GM12878 (cell line): ENCODE results near the gene FXYD6. TPM values are rescaled to one million over a fixed set of nuclear protein-coding genes. Genes with fewer than 3 reads are reported as not detected.

Experiments used
- ATAC-seq: fragments of 200-7000 bp; cut with Tn5 transposase; 3 replicates; pipeline ENCODE4 v1.9.1; 2020; ENCODE audit warnings: mild to moderate bottlenecking, moderate library complexity
- BruUV-seq: library from RNA; stranded (reverse); fragments of 400-500 nt; replicated peaks from 2 replicates; lab custom pipeline; 2021; lab: Mats Ljungman, UMichigan
- CTCF ChIA-PET: fragments of 300-600 bp; sonication (Branson Sonifier 250); formaldehyde crosslinking; extraction: SDS; loops from one replicate; lab custom pipeline; 2021; ENCODE audit warnings: inconsistent platforms; lab: Yijun Ruan, JAX
- POLR2A ChIA-PET: fragments of 350-600 bp; formaldehyde crosslinking; extraction: SDS; loops from one replicate; lab custom pipeline; 2021; ENCODE audit warnings: inconsistent platforms; lab: Charles Lee
- RAD21 ChIA-PET: fragments of 300-600 bp; sonication (Branson Sonifier 250); formaldehyde crosslinking; loops from one replicate; lab custom pipeline; 2023; ENCODE audit warnings: antibody characterized with exemption; ENCODE audit not compliant: unreplicated experiment; lab: Charles Lee
- SMC1A ChIA-PET: fragments of 300-600 bp; sonication (Branson Sonifier 250); formaldehyde crosslinking; loops from one replicate; lab custom pipeline; 2023; ENCODE audit not compliant: unreplicated experiment, uncharacterized antibody; lab: Charles Lee
- DNase-seq: peaks from one replicate; pipeline ENCODE4 v3.0.0-alpha.2; 2011; ENCODE audit warnings: low read depth, low spot score
- FAIRE-seq: peaks from 3 replicates; lab custom pipeline; 2011; peaks lifted over from hg19 to GRCh38; lab: Jason Lieb, UNC
- H2AFZ ChIP-seq: 2 replicates; pipeline ENCODE4 v1.6.0; 2011; ENCODE audit warnings: low read depth, low read length, control low read depth; ENCODE audit not compliant: control insufficient read depth
- H3K27ac ChIP-seq: 2 replicates; pipeline ENCODE4 v1.5.1; 2011; ENCODE audit warnings: control low read depth; ENCODE audit not compliant: control insufficient read depth, insufficient read depth
- H3K27me3 ChIP-seq, 2 experiments: replicated peaks in 1 of 2; 2 replicates each; pipeline versions ENCODE4 v1.6.0 to v1.6.1; 2011; ENCODE audit warnings: low read length in 1 of 2; ENCODE audit not compliant: control insufficient read depth in 2 of 2, insufficient read depth in 2 of 2
- H3K36me3 ChIP-seq, 2 experiments: 2 replicates each; pipeline ENCODE4 v1.5.1; 2011; ENCODE audit warnings: low read length in 1 of 2; ENCODE audit not compliant: control insufficient read depth in 2 of 2, insufficient read depth in 2 of 2
- H3K4me1 ChIP-seq: 2 replicates; pipeline ENCODE4 v1.6.1; 2011; ENCODE audit warnings: mild to moderate bottlenecking, low read length, moderate library complexity, mixed read lengths; ENCODE audit not compliant: control insufficient read depth, insufficient read depth
- H3K4me2 ChIP-seq: 2 replicates; pipeline ENCODE4 v1.6.0; 2011; ENCODE audit warnings: control low read depth; ENCODE audit not compliant: control insufficient read depth, insufficient read depth
- H3K4me3 ChIP-seq: fragments of 200-600 bp; sonication (generic); 2 replicates; pipeline ENCODE4 v1.5.1; 2016
- H3K79me2 ChIP-seq: 2 replicates; pipeline ENCODE4 v1.6.0; 2011; ENCODE audit warnings: low read length; ENCODE audit not compliant: control insufficient read depth, insufficient read depth
- H3K9ac ChIP-seq: 2 replicates; pipeline ENCODE4 v1.8.0; 2011; ENCODE audit warnings: low read length, control low read depth, mixed read lengths; ENCODE audit not compliant: control insufficient read depth, insufficient read depth
- H3K9me3 ChIP-seq: replicated peaks from 3 replicates; pipeline ENCODE4 v1.5.1; 2011; ENCODE audit warnings: mild to moderate bottlenecking, low read length; ENCODE audit not compliant: control insufficient read depth, insufficient read depth
- H4K20me1 ChIP-seq: 2 replicates; pipeline ENCODE4 v1.6.0; 2011; ENCODE audit not compliant: control insufficient read depth, insufficient read depth
- ATF7 ChIP-seq: fragments of 450-650 bp; IDR thresholded peaks from 2 replicates; pipeline ENCODE4 v1.6.1; 2016; ENCODE audit warnings: low read depth, mild to moderate bottlenecking
- BMI1 ChIP-seq: fragments of 450-650 bp; IDR thresholded peaks from 2 replicates; pipeline ENCODE4 v1.6.1; 2016; ENCODE audit warnings: mild to moderate bottlenecking, moderate library complexity, borderline replicate concordance
- CREB1 ChIP-seq: IDR thresholded peaks from 2 replicates; pipeline ENCODE4 v1.6.1; 2012; ENCODE audit warnings: low read depth, mild to moderate bottlenecking, inconsistent platforms
- HDAC2 ChIP-seq: fragments of 200-600 bp; sonication (generic); IDR thresholded peaks from 2 replicates; pipeline ENCODE4 v1.6.1; 2017
- IRF3 ChIP-seq: fragments of 450-650 bp; IDR thresholded peaks from 2 replicates; pipeline ENCODE4 v1.6.1; 2014; ENCODE audit warnings: mild to moderate bottlenecking
- IRF4 ChIP-seq: IDR thresholded peaks from 2 replicates; pipeline ENCODE4 v1.6.1; 2011; ENCODE audit warnings: low read depth, low read length
- KLF5 ChIP-seq: fragments of 450-650 bp; IDR thresholded peaks from 2 replicates; pipeline ENCODE4 v1.6.1; 2014; ENCODE audit warnings: mild to moderate bottlenecking; ENCODE audit not compliant: partially characterized antibody
- MEF2B ChIP-seq: fragments of 450-650 bp; IDR thresholded peaks from 2 replicates; pipeline ENCODE4 v1.6.1; 2018; ENCODE audit warnings: mild to moderate bottlenecking, moderate library complexity; ENCODE audit not compliant: partially characterized antibody, poor library complexity, severe bottlenecking
- PAX5 ChIP-seq: IDR thresholded peaks from 2 replicates; pipeline ENCODE4 v1.6.1; 2011; ENCODE audit warnings: low read depth, low read length, borderline replicate concordance
- PKNOX1 ChIP-seq: fragments of 450-650 bp; IDR thresholded peaks from 2 replicates; pipeline ENCODE4 v1.6.1; 2016; ENCODE audit warnings: mild to moderate bottlenecking
- POLR2AphosphoS2 ChIP-seq: IDR thresholded peaks from 2 replicates; pipeline ENCODE4 v1.6.1; 2011; ENCODE audit warnings: low read depth, mild to moderate bottlenecking, low read length, improper control_type of control experiment, moderate library complexity
- RAD51 ChIP-seq: fragments of 450-650 bp; IDR thresholded peaks from 2 replicates; pipeline ENCODE4 v1.6.1; 2016; ENCODE audit warnings: moderate library complexity, mild to moderate bottlenecking, inconsistent platforms
- RELB ChIP-seq: fragments of 450-650 bp; IDR thresholded peaks from 2 replicates; pipeline ENCODE4 v1.6.1; 2017; ENCODE audit warnings: low read depth, mild to moderate bottlenecking, moderate library complexity
- SMARCA5 ChIP-seq: fragments of 450-650 bp; IDR thresholded peaks from 2 replicates; pipeline ENCODE4 v1.6.1; 2017; ENCODE audit warnings: mild to moderate bottlenecking
- TCF7 ChIP-seq: IDR thresholded peaks from 2 replicates; pipeline ENCODE4 v1.6.1; 2014; ENCODE audit warnings: antibody characterized with exemption, borderline replicate concordance
- ZBED1 ChIP-seq: IDR thresholded peaks from 2 replicates; pipeline ENCODE4 v1.6.1; 2016; ENCODE audit warnings: borderline replicate concordance
- WGBS: methylation state at CpG from one replicate; pipeline ENCODE4 v1.1.6; 2016; ENCODE audit warnings: low lambda C conversion rate; ENCODE audit not compliant: insufficient replicate concordance, insufficient coverage; ENCODE audit errors: missing lambda C conversion rate; 5-methylcytosine and 5-hydroxymethylcytosine counted together
- in situ Hi-C: fragments of 300-500 bp; cut with MboI; formaldehyde crosslinking; loops from 9 replicates; pipeline ENCODE4 v1.14.3; 2018; ENCODE audit warnings: mixed read lengths
- intact Hi-C: fragments of 100-400 bp; cut with micrococcal nuclease; formaldehyde crosslinking; loops from one replicate; pipeline ENCODE4 v1.14.2; 2022; ENCODE audit not compliant: unreplicated experiment
- polyA plus RNA-seq, 11 experiments: library from polyadenylated mRNA; depleted of rRNA in 4 of 11; unstranded in 6 of 11; stranded (reverse) in 5 of 11; fragments of >200 nt; fragmentation: Nextera tagmentation in 4 of 11; fragmentation: Illumina TruSeq in 1 of 11; extraction: Ambion mirVana in 4 of 11; extraction: Trizol in 1 of 11; gene quantifications; 1 replicate in 1 of 11; 2 replicates in 10 of 11; pipeline versions ENCODE4 v1.2.1 to v1.2.3, GENCODE V29; 2011 to 2016; ENCODE audit warnings: inconsistent platforms in 2 of 11, missing spikeins in 2 of 11, low read depth in 1 of 11
- total RNA-seq, 4 experiments: library from RNA; depleted of rRNA in 3 of 4; stranded (reverse); fragments of >200 nt in 3 of 4; fragmentation: Illumina TruSeq in 1 of 4; extraction: Trizol in 1 of 4; gene quantifications; 2 replicates each; pipeline versions ENCODE4 v1.2.1 to v1.2.3, GENCODE V29; 2013 to 2021

FXYD6 gene
- total and polyA plus RNA-seq, 10 of the 15 experiments (the other 5 are each of a cell fraction or from before 2014, with no cell fraction given), result 0.09 to 2.0 (median 0.23) TPM; not detected in 2

- Histone ChIP-seq H3K27me3 (peaks cover 0 to 3% of the 10 kb centered on the region in 2 experiments; a peak in 2 of 4 replicates), H3K79me2 (no peaks in the 10 kb centered on the region), H3K4me1 (no peaks in the 10 kb centered on the region), H3K9ac (no peak overlapping the region), H2AFZ (no peak overlapping the region), H3K9me3 (no peaks in the 10 kb centered on the region; the same call in 2 of the 3 replicates), H3K4me3 (no peak overlapping the region), H3K36me3 (no peaks in the 10 kb centered on the region), H3K4me2 (no peak overlapping the region), H3K27ac (no peak overlapping the region), H4K20me1 (no peaks in the 10 kb centered on the region)
- no peak for FAIRE-seq
- TF ChIP-seq IRF3 (no peak), ZBED1 (no peak), IRF4 (no peak), CREB1 (no peak), POLR2AphosphoS2 (no peak), SMARCA5 (no peak), PKNOX1 (no peak), MEF2B (no peak), KLF5 (no peak), PAX5 (no peak), BMI1 (no peak), RAD51 (no peak), RELB (no peak), TCF7 (no peak), ATF7 (no peak), HDAC2 (no peak)
- ChIA-PET POLR2A (no interaction called here), CTCF (no interaction called here), RAD21 (no interaction called here), SMC1A (no interaction called here)
- WGBS, result 15% methylated on average over 9 of the region's 9 CpGs
- intact Hi-C loops (no loop called here), in situ Hi-C loops (no loop called here)
- no peak for DNase-seq
- ATAC-seq, result no peak
- no TSS peak for BruUV-seq
Measured at GRCh38 chr11:117887431-117888138, 11.1 kb upstream of the FXYD6 start.
